ENCODE data around the gene ALG12. TPM values are rescaled to one million over a fixed set of nuclear protein-coding genes. Genes with fewer than 3 reads are reported as not detected.

ALG12 gene
- total RNA-seq, 1 donor from 2014 or later = 26.2 TPM

- peaks cover 2% of the 10 kb centered on the region for H3K36me3 Mint-ChIP-seq (ENCODE audit: low read depth, unreplicated experiment)
- peaks cover 21% of the 10 kb centered on the region for H3K4me1 Mint-ChIP-seq (ENCODE audit: low read depth, unreplicated experiment)
- Histone ChIP-seq H3K4me2 (ENCODE audit: low read length) (no peak overlapping the region), H3K27ac (ENCODE audit: low read depth, low read length) (no peak overlapping the region), H3K27me3 (ENCODE audit: insufficient read depth, low read length) (peaks cover 2% of the 10 kb centered on the region), H3K79me2 (ENCODE audit: insufficient read depth, low read length) (peaks cover 79% of the 10 kb centered on the region), H4K20me1 (ENCODE audit: insufficient read depth, low read length) (peaks cover 75% of the 10 kb centered on the region), H3K4me3 (ENCODE audit: insufficient read depth, low read depth, low read length) (no peak overlapping the region), H3K9me3 (ENCODE audit: insufficient read depth, low read depth, low read length) (no peaks in the 10 kb centered on the region), H2AFZ (ENCODE audit: low read depth, low read length) (no peak overlapping the region), H3K4me1 (ENCODE audit: insufficient read depth, low read length) (peaks cover 17% of the 10 kb centered on the region), H3K9ac (ENCODE audit: low read length) (no peak overlapping the region), H3K36me3 (ENCODE audit: insufficient read depth, low read length) (no peaks in the 10 kb centered on the region)
- TF ChIP-seq CTCF (IDR thresholded peaks at IDR 0.05; ENCODE audit: insufficient read depth, low read depth, low read length) = no peak
- no peaks in the 10 kb centered on the region for H3K27me3 Mint-ChIP-seq (ENCODE audit: low read depth, unreplicated experiment)
- no peaks in the 10 kb centered on the region for H3K9me3 Mint-ChIP-seq (ENCODE audit: unreplicated experiment)
- no peak overlapping the region for H3K27ac Mint-ChIP-seq (ENCODE audit: unreplicated experiment)
- H3K4me3 Mint-ChIP-seq (ENCODE audit: unreplicated experiment) = no peak overlapping the region
- FAIRE-seq (no peak), DNase-seq (ENCODE audit: low read depth) (no peak)
Observed at GRCh38 chr22:49856766-49857618, 61.2 kb downstream of the ALG12 start.

GRCh38 chr22:49856343-49856742, 61.9 kb downstream of the ALG12 start:
- peak overlapping the region; percentile 98 for H3K4me3 Mint-ChIP-seq (ENCODE audit: unreplicated experiment)
- TF ChIP-seq EZH2 (IDR thresholded peaks at IDR 0.05; ENCODE audit: insufficient read depth, low read length) (no peak), CTCF (IDR thresholded peaks at IDR 0.05; ENCODE audit: insufficient read depth, low read depth, low read length) (no peak)
- Histone ChIP-seq H3K79me2 (ENCODE audit: insufficient read depth, low read length) (peaks cover 73% of the 10 kb centered on the region), H2AFZ (ENCODE audit: low read depth, low read length) (no peak overlapping the region), H3K9me3 (ENCODE audit: insufficient read depth, low read depth, low read length) (no peaks in the 10 kb centered on the region), H3K9ac (ENCODE audit: low read length) (no peak overlapping the region), H3K4me1 (ENCODE audit: insufficient read depth, low read length) (peaks cover 17% of the 10 kb centered on the region), H3K4me2 (ENCODE audit: low read length) (peak overlapping the region; percentile 99), H3K36me3 (ENCODE audit: insufficient read depth, low read length) (no peaks in the 10 kb centered on the region), H3K27ac (ENCODE audit: low read depth, low read length) (no peak overlapping the region), H4K20me1 (ENCODE audit: insufficient read depth, low read length) (peaks cover 69% of the 10 kb centered on the region), H3K4me3 (ENCODE audit: insufficient read depth, low read depth, low read length) (no peak overlapping the region), H3K27me3 (ENCODE audit: insufficient read depth, low read length) (peaks cover 2% of the 10 kb centered on the region)
- no peaks in the 10 kb centered on the region for H3K9me3 Mint-ChIP-seq (ENCODE audit: unreplicated experiment)
- peaks cover 19% of the 10 kb centered on the region for H3K4me1 Mint-ChIP-seq (ENCODE audit: low read depth, unreplicated experiment)
- no peak for DNase-seq (ENCODE audit: low read depth)
- H3K27ac Mint-ChIP-seq (ENCODE audit: unreplicated experiment) = no peak overlapping the region
- no peak for FAIRE-seq
- H3K36me3 Mint-ChIP-seq (ENCODE audit: low read depth, unreplicated experiment) = peaks cover 2% of the 10 kb centered on the region
- H3K27me3 Mint-ChIP-seq (ENCODE audit: low read depth, unreplicated experiment) = peaks cover 6% of the 10 kb centered on the region
